Measurements from ENCODE around the gene MORF4L2. TPM values are rescaled to one million over a fixed set of nuclear protein-coding genes. Genes with fewer than 3 reads are reported as not detected.

MORF4L2 gene
- total and polyA plus RNA-seq, 9 of the 15 experiments (the other 6 are each of a cell fraction or from before 2014, with no cell fraction given) = 324 to 781 (median 420) TPM

GRCh38 chrX:103704863-103705262, 18.4 kb upstream of the MORF4L2 start:
- intact Hi-C loops (cut with micrococcal nuclease) = no loop called here
- ChIA-PET CTCF (ENCODE audit: low intra/inter-chr PET ratio) (no interaction called here), POLR2A (no interaction called here)
- Histone ChIP-seq H3K27me3 (ENCODE audit: control insufficient read depth in 2 of 2, insufficient read depth in 2 of 2, low read length in 2 of 2) (peaks cover 4 to 15% of the 10 kb centered on the region in 2 experiments; a peak in 4 of 5 replicates), H3K9me3 (replicated peaks; ENCODE audit: control insufficient read depth, insufficient read depth, low read depth, low read length) (no peaks in the 10 kb centered on the region), H3K79me2 (ENCODE audit: control insufficient read depth, insufficient read depth, low read length) (no peaks in the 10 kb centered on the region), H2AFZ (ENCODE audit: low read depth, low read length) (no peak overlapping the region), H3K9ac (ENCODE audit: insufficient read depth in 1 of 2, low read depth in 2 of 2, low read length in 2 of 2) (no peak overlapping the region), H3K4me1 (replicated peaks in 1 of 2; ENCODE audit: control insufficient read depth in 2 of 2, insufficient read depth in 2 of 2, low read length in 2 of 2) (no peaks in the 10 kb centered on the region), H3K9me1 (ENCODE audit: control insufficient read depth, insufficient read depth, low read length) (no peaks in the 10 kb centered on the region), H4K20me1 (replicated peaks; ENCODE audit: control insufficient read depth, insufficient read depth, low read length) (no peaks in the 10 kb centered on the region), H3K4me2 (ENCODE audit: insufficient read depth, low read length) (no peak overlapping the region), H3K4me3 (no peak overlapping the region), H3K36me3 (ENCODE audit: control insufficient read depth, insufficient read depth, low read length) (no peaks in the 10 kb centered on the region), H3K27ac (ENCODE audit: extremely low read depth, low read depth, low read length) (no peak overlapping the region)
- in situ Hi-C loops (cut with MboI) = no loop called here
- no peak for FAIRE-seq
- BruUV-seq (replicated peaks) = no TSS peak
- WGBS (ENCODE audit: insufficient coverage, low coverage, missing lambda C conversion rate) = 0% methylated on average over 3 of the region's 3 CpGs
- no peak for ATAC-seq
- DNase-seq (ENCODE audit: extremely low read depth in 1 of 4, low spot score in 3 of 4) = no peak
- TF ChIP-seq STAT5B (CRISPR knock-in tag; IDR thresholded peaks at IDR 0.05) (no peak), ZNF76 (CRISPR knock-in tag; IDR thresholded peaks at IDR 0.05; ENCODE audit: borderline replicate concordance) (no peak), ZNF584 (CRISPR knock-in tag; IDR thresholded peaks at IDR 0.05; ENCODE audit: low read depth) (no peak), TSC22D4 (tag; IDR thresholded peaks at IDR 0.05) (no peak), PCBP1 (IDR thresholded peaks at IDR 0.05; ENCODE audit: low read depth, low read length, poor library complexity, severe bottlenecking) (no peak), ZNF407 (IDR thresholded peaks at IDR 0.05; ENCODE audit: low read depth) (no peak), ELF2 (CRISPR knock-in tag; IDR thresholded peaks at IDR 0.05) (no peak), TRIM25 (IDR thresholded peaks at IDR 0.05; ENCODE audit: borderline replicate concordance) (no peak), LCOR (CRISPR knock-in tag; IDR thresholded peaks at IDR 0.05) (no peak), CBX5 (IDR thresholded peaks at IDR 0.05; ENCODE audit: borderline replicate concordance, low read depth) (no peak), ZBTB9 (CRISPR knock-in tag; IDR thresholded peaks at IDR 0.05) (no peak), ETV5 (CRISPR knock-in tag; IDR thresholded peaks at IDR 0.05; ENCODE audit: low read depth) (no peak)

All from K562 (cell line).